GM10266 (cell line): ENCODE results near the gene RSPO4.

Source experiments
- DNase-seq: peaks from one replicate; pipeline ENCODE4 v3.0.0; 2012; ENCODE audit errors: extremely low spot score
- TF ChIP-seq, protein P1 (sequence below): IDR thresholded peaks from 2 replicates; pipeline ENCODE4 v1.5.1; 2012; ENCODE audit warnings: mild to moderate bottlenecking, low read depth; ENCODE audit not compliant: control insufficient read depth, insufficient read depth; ENCODE audit errors: missing control alignments

The RSPO4 gene

DNA sequence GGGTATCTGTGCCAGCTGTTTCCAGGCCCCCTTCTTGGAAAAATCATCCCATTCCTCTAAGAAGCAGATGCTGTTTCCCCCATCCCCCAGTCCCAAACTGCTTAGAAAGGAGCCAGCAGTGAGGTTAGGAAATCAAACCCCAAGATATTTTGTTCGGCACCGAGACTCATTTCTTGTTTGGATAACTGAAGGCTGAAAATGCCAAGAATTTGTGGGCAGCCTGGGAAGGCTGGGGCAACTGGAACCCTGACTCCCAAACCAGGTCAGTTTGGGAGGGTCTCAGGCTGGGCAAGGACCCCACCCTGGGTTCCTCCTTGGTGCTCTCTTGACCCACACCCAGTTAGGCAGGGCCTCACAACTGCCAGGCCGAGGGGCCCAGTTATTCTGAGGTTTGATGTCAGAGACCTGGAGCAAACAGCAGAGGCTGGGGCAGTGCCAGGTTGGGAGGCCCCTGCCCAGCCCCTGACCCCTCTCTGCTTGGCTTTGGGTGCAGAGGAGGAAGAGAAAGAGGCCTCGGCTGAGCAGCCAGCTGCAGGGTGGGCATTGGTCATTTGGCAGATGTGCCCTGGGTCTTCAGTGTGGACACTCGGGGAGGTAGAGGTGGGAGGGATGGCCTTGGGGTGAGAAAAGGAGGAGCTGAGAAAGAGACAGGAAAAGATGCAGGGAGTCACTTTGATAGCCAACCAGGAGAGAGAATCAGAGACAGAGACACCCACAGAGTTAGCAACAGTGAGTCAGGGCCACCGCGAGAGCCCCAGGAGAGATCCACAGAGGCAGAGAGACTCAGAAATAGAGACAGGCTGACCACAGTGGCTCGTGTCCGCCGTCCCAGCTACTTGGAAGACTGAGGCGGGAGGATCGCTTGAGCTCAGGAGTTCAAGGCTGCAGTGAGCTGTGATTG, 91.0 kb downstream of the RSPO4 start:
- DNase-seq: no peak
- TF ChIP-seq, protein P1, sequence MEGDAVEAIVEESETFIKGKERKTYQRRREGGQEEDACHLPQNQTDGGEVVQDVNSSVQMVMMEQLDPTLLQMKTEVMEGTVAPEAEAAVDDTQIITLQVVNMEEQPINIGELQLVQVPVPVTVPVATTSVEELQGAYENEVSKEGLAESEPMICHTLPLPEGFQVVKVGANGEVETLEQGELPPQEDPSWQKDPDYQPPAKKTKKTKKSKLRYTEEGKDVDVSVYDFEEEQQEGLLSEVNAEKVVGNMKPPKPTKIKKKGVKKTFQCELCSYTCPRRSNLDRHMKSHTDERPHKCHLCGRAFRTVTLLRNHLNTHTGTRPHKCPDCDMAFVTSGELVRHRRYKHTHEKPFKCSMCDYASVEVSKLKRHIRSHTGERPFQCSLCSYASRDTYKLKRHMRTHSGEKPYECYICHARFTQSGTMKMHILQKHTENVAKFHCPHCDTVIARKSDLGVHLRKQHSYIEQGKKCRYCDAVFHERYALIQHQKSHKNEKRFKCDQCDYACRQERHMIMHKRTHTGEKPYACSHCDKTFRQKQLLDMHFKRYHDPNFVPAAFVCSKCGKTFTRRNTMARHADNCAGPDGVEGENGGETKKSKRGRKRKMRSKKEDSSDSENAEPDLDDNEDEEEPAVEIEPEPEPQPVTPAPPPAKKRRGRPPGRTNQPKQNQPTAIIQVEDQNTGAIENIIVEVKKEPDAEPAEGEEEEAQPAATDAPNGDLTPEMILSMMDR: no peak

DNA sequence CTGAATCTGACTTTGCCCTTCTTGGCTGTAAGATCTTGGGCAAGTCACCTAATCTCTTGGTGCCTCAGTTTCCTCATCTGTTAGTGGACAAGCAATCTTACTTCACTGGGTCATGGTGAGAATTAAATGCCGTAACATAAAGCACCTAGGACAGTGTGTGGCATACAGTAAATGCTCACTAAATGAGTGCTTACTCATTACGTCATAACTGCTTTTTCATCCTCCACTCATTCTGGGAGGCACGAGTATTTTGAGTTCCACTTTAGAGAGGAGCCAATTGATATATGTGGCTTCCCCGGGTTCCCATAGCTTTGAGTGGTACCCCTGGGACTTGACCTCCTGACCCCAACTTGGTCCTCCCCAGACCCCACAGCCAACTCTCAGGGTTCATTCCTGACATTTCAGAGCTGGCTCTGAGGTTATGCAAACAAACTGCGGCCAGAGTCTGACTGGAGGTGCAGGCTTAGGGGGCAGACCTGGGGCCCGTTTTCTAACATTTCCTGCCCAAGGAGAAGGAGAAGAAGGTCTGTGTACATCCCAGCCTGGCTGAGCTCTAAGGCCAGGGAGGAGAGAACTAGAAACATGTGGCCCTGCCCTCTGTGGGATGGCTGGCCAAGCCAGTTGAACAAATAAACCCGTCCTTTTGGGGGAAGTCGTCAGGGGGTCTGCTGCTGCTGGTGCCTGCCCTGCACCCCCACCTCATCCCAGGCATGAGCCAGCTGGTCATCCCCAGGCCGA, 91.8 kb downstream of the RSPO4 start:
- TF ChIP-seq, protein P1: no peak
- DNase-seq: no peak

DNA sequence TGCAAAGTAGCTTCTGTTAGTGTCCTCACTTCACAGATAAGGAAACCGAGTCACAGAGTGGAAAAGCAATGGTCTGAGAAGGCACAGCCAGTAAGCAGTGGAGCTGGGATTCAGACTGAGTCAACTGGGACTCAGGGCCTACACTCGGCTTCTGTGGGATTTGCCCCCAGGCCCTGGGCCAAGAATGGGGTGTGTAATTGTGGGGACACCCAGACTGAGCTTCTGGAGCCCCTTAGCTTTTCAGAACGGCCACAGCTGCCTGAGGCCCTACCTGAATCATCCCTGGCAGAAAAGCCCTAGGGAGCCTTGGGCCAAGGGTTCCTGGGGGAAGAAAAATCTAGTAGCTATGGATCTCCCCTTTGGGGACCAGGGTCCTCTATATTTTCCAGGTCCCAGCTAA, 92.5 kb downstream of the RSPO4 start:
- TF ChIP-seq, protein P1: no peak
- no peak for DNase-seq
